Mammary epithelial cell (primary cell): ENCODE data around the gene MIB1.

Source experiments
- EZH2 ChIP-seq: IDR thresholded peaks from 2 replicates; pipeline ENCODE4 v1.6.1; 2012; ENCODE audit warnings: low read length, inconsistent platforms, borderline replicate concordance
- TF ChIP-seq, protein P1 (sequence below), 2 donors: IDR thresholded peaks in 1 of 2; conservative IDR thresholded peaks in 1 of 2; 2 replicates each; pipeline ENCODE4 v1.5.1; 2011 to 2012; ENCODE audit warnings: inconsistent platforms in 2 of 2, low read length in 2 of 2, mild to moderate bottlenecking in 2 of 2, control low read depth in 1 of 2, low read depth in 1 of 2; ENCODE audit not compliant: insufficient read depth in 1 of 2; ENCODE audit errors: extremely low read depth in 1 of 2

DNA sequence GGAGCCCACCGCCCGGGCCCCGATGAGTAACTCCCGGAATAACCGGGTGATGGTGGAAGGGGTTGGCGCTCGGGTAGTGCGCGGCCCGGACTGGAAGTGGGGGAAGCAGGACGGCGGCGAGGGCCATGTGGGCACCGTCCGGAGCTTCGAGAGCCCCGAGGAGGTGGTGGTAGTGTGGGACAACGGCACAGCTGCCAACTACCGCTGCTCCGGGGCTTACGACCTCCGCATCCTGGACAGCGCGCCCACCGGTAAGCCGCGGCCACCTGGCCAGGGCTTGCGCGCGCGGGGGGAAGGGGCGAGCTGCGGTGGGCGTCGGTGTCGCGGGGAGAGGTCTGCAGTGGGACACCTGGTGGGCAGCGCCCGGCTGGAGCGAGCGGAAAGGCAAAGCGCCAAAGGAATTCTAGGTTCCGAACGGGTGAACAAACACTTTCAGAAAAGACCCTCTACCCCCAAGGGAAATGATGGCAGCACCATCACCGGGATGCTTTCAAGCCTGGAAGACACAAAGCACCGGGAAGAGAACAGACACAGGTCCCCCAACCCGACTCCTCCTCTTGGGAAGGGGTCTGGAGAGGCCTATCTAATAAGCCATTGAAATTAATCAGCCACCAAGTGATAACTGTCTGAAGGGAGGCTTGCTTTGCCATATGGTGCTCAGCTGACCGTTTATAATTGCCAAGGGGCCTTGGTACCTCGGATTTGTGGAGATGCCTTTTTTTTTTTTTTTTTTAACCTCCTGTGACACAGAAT lies 1.1 kb downstream of the MIB1 start:
- TF ChIP-seq, protein P1, sequence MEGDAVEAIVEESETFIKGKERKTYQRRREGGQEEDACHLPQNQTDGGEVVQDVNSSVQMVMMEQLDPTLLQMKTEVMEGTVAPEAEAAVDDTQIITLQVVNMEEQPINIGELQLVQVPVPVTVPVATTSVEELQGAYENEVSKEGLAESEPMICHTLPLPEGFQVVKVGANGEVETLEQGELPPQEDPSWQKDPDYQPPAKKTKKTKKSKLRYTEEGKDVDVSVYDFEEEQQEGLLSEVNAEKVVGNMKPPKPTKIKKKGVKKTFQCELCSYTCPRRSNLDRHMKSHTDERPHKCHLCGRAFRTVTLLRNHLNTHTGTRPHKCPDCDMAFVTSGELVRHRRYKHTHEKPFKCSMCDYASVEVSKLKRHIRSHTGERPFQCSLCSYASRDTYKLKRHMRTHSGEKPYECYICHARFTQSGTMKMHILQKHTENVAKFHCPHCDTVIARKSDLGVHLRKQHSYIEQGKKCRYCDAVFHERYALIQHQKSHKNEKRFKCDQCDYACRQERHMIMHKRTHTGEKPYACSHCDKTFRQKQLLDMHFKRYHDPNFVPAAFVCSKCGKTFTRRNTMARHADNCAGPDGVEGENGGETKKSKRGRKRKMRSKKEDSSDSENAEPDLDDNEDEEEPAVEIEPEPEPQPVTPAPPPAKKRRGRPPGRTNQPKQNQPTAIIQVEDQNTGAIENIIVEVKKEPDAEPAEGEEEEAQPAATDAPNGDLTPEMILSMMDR (conservative IDR thresholded peaks at IDR 0.05 in 1 of 2, IDR thresholded peaks at IDR 0.05 in 1 of 2; ENCODE audit: extremely low read depth in 1 of 2, insufficient read depth in 1 of 2, low read depth in 1 of 2, low read length in 2 of 2) = no peak
- no peak for TF ChIP-seq EZH2
